HepG2 (cell line): ENCODE data around the gene HRH3. TPM values are rescaled to one million over a fixed set of nuclear protein-coding genes. Genes with fewer than 3 reads are reported as not detected.

Experiments used
- ATAC-seq: fragments of 200-7000 bp; cut with Tn5 transposase; 3 replicates; pipeline ENCODE4 v1.9.1; 2020; ENCODE audit warnings: mild to moderate bottlenecking, moderate library complexity
- BruUV-seq: library from RNA; stranded (reverse); fragments of 400-500 nt; replicated peaks from 2 replicates; lab custom pipeline; 2021; lab: Mats Ljungman, UMichigan
- CTCF ChIA-PET: fragments of 300-600 bp; formaldehyde crosslinking; extraction: SDS; loops from one replicate; lab custom pipeline; 2021; ENCODE audit warnings: low total read pairs, inconsistent platforms, low intra/inter-chr PET ratio; lab: Yijun Ruan, JAX
- POLR2A ChIA-PET: fragments of 350-600 bp; sonication (Branson Sonifier 250); formaldehyde crosslinking; loops from one replicate; lab custom pipeline; 2020; ENCODE audit warnings: antibody characterized with exemption, inconsistent platforms; lab: Yijun Ruan, JAX
- DNase-seq: peaks from one replicate; pipeline ENCODE4 v3.0.0-alpha.2; 2015; ENCODE audit warnings: low spot score
- FAIRE-seq: peaks from 3 replicates; lab custom pipeline; 2011; peaks lifted over from hg19 to GRCh38; lab: Jason Lieb, UNC
- H2AFZ ChIP-seq: one replicate; pipeline ENCODE4 v1.6.1; 2011; ENCODE audit warnings: low read length, inconsistent platforms
- H3K27ac ChIP-seq: fragments of 300-600 bp; 3 replicates; pipeline ENCODE4 v1.8.0; 2011; ENCODE audit warnings: mixed run types, mild to moderate bottlenecking, mixed read lengths, low read length, inconsistent platforms; ENCODE audit not compliant: insufficient read depth; ENCODE audit errors: extremely low read length
- H3K27me3 ChIP-seq, 2 experiments: fragments of 200-600 bp in 1 of 2; 2 replicates in 1 of 2; 3 replicates in 1 of 2; pipeline versions ENCODE4 v1.6.0 to v1.8.0; 2011; ENCODE audit warnings: low read length in 2 of 2, mild to moderate bottlenecking in 2 of 2, moderate library complexity in 2 of 2, inconsistent platforms in 1 of 2; ENCODE audit not compliant: insufficient read depth in 2 of 2, control insufficient read depth in 1 of 2
- H3K36me3 ChIP-seq, 2 experiments: fragments of 200-600 bp in 1 of 2; replicated peaks in 1 of 2; 2 replicates in 1 of 2; 3 replicates in 1 of 2; pipeline versions ENCODE4 v1.5.1 to v1.8.0; 2011; ENCODE audit warnings: low read length in 2 of 2, inconsistent platforms in 1 of 2; ENCODE audit not compliant: insufficient read depth in 2 of 2, control insufficient read depth in 1 of 2
- H3K4me1 ChIP-seq: 2 replicates; pipeline ENCODE4 v1.5.1; 2012; ENCODE audit warnings: low read length, inconsistent platforms; ENCODE audit not compliant: insufficient read depth
- H3K4me2 ChIP-seq: 2 replicates; pipeline ENCODE4 v1.6.0; 2011; ENCODE audit warnings: low read depth, low read length, inconsistent platforms
- H3K4me3 ChIP-seq, 3 experiments: fragments of 200-600 bp in 1 of 3; sonication (generic), shearing (Covaris generic) in 1 of 3; replicated peaks in 1 of 3; 2 replicates each; pipeline ENCODE4 v1.5.1; 2011 to 2016; ENCODE audit warnings: low read length in 3 of 3, inconsistent platforms in 2 of 3, low read depth in 2 of 3, mild to moderate bottlenecking in 2 of 3, control low read depth in 1 of 3, mixed read lengths in 1 of 3; ENCODE audit not compliant: insufficient read depth in 1 of 3
- H3K79me2 ChIP-seq: one replicate; pipeline ENCODE4 v1.6.1; 2011; ENCODE audit warnings: low read length, inconsistent platforms; ENCODE audit not compliant: insufficient read depth
- H3K9ac ChIP-seq: 2 replicates; pipeline ENCODE4 v1.6.0; 2011; ENCODE audit warnings: mild to moderate bottlenecking, low read depth, low read length, inconsistent platforms; ENCODE audit not compliant: insufficient read depth
- H3K9me3 ChIP-seq: 2 replicates; pipeline ENCODE4 v1.5.1; 2012; ENCODE audit warnings: mild to moderate bottlenecking, low read length
- H4K20me1 ChIP-seq: 2 replicates; pipeline ENCODE4 v1.6.0; 2011; ENCODE audit warnings: inconsistent platforms, mild to moderate bottlenecking, low read length, moderate library complexity; ENCODE audit not compliant: insufficient read depth
- GABPA ChIP-seq, 2 experiments: IDR thresholded peaks; 2 replicates each; pipeline ENCODE4 v1.6.1; 2011 to 2016; ENCODE audit warnings: low read depth in 2 of 2, low read length in 1 of 2, missing biosample characterization in 1 of 2, missing genetic modification characterization in 1 of 2
- MTA3 ChIP-seq: sonication (generic); formaldehyde crosslinking; IDR thresholded peaks from 2 replicates; pipeline ENCODE4 v1.4.0; 2020; ENCODE audit warnings: missing genetic modification reagents
- POLR2G ChIP-seq: fragments of 200-400 bp; formaldehyde crosslinking; IDR thresholded peaks from 2 replicates; pipeline ENCODE4 v1.6.1; 2018; ENCODE audit warnings: mild to moderate bottlenecking, low read depth, low read length, moderate library complexity
- ZBTB7A ChIP-seq: sonication (generic); formaldehyde crosslinking; IDR thresholded peaks from 2 replicates; pipeline ENCODE4 v1.8.0; 2022; ENCODE audit warnings: mild to moderate bottlenecking, missing genetic modification reagents
- ZNF18 ChIP-seq: sonication (generic); formaldehyde crosslinking; IDR thresholded peaks from 2 replicates; pipeline ENCODE4 v1.8.0; 2022; ENCODE audit warnings: mild to moderate bottlenecking, missing genetic modification reagents; ENCODE audit not compliant: insufficient replicate concordance
- ZNF468 ChIP-seq: sonication (generic); formaldehyde crosslinking; IDR thresholded peaks from 2 replicates; pipeline ENCODE4 v1.8.0; 2022; ENCODE audit warnings: mild to moderate bottlenecking, moderate library complexity, missing genetic modification reagents
- WGBS: methylation state at CpG from one replicate; pipeline ENCODE4 v1.1.6; 2017; ENCODE audit warnings: low lambda C conversion rate; 5-methylcytosine and 5-hydroxymethylcytosine counted together
- in situ Hi-C: cut with HindIII; loops from 2 replicates; pipeline ENCODE4 v1.10.0; 2017; ENCODE audit warnings: low pct_unique_long_range_greater_than_20kb; ENCODE audit not compliant: extremely low pct_ligation_motif_present
- intact Hi-C: fragments of 100-400 bp; cut with micrococcal nuclease; formaldehyde crosslinking; loops from one replicate; pipeline ENCODE4 v1.10.0; 2022; ENCODE audit not compliant: unreplicated experiment
- polyA plus RNA-seq, 8 experiments: library from polyadenylated mRNA; depleted of rRNA in 3 of 8; stranded (reverse) in 7 of 8; unstranded in 1 of 8; fragments of >200 nt; fragmentation: Illumina TruSeq in 4 of 8; extraction: Trizol in 4 of 8; gene quantifications; 2 replicates each; pipeline versions ENCODE4 v1.2.1 to v1.2.3, GENCODE V29; 2011 to 2016; ENCODE audit warnings: low read depth in 4 of 8, missing spikeins in 1 of 8, mixed read lengths in 1 of 8; ENCODE audit not compliant: insufficient read depth in 1 of 8
- total RNA-seq, 5 experiments: library from RNA; depleted of rRNA; stranded (reverse); fragments of >200 nt; fragmentation: Illumina TruSeq; extraction: Trizol; gene quantifications; 2 replicates each; pipeline ENCODE4 v1.2.3, GENCODE V29; 2016; ENCODE audit warnings: low read depth in 1 of 5

The HRH3 gene
- total and polyA plus RNA-seq, 2 of the 13 experiments (the other 11 are each of a cell fraction or from before 2014, with no cell fraction given), result 0.18 TPM; not detected in 1

DNA sequence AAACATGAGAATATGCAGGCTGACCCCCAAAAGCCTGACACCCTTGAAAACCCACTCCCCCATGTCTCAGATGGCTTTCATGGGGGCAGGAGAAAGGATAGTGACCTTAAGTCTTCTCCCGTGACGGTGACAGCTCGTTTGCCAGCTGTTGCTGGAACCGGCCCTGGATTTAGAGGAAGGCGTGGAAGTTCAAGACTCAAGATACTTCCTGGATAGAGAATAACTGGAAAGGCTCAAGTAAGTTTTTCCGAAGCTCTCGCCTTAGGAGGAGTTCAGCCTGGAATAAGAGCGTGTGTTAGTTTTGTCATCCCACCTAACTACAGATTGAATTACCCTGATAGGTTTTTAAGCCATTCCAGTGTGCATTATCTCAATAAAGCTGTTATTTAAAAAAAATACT is 48.8 kb downstream of the HRH3 start:
- H3K4me3 ChIP-seq, result no peak overlapping the region
- no peaks in the 10 kb centered on the region for H3K27me3 ChIP-seq
- POLR2A ChIA-PET, result no interaction called here
- no peaks in the 10 kb centered on the region for H3K9me3 ChIP-seq
- no TSS peak for BruUV-seq
- no peak overlapping the region for H3K9ac ChIP-seq
- FAIRE-seq (no peak), ATAC-seq (no peak), DNase-seq (no peak)
- in situ Hi-C loops, result no loop called here
- CTCF ChIA-PET, result no interaction called here
- intact Hi-C loops, result no loop called here
- TF ChIP-seq GABPA (IDR thresholded peaks at IDR 0.05; ENCODE audit: low read depth, low read length) (no peak), GABPA (CRISPR knock-in tag; IDR thresholded peaks at IDR 0.05; ENCODE audit: low read depth) (no peak), ZNF18 (CRISPR knock-in tag) (no peak), MTA3 (CRISPR knock-in tag) (no peak), ZNF468 (CRISPR knock-in tag) (no peak)
- H3K4me2 ChIP-seq, result no peak overlapping the region
- H2AFZ ChIP-seq, result no peak overlapping the region
- H3K79me2 ChIP-seq, result no peaks in the 10 kb centered on the region
- no peaks in the 10 kb centered on the region for H4K20me1 ChIP-seq
- H3K27ac ChIP-seq, result no peak overlapping the region
- peaks cover 32 to 65% of the 10 kb centered on the region in 2 experiments for H3K36me3 ChIP-seq
- 96% methylated on average over 8 of the region's 8 CpGs for WGBS
- no peaks in the 10 kb centered on the region for H3K4me1 ChIP-seq

DNA sequence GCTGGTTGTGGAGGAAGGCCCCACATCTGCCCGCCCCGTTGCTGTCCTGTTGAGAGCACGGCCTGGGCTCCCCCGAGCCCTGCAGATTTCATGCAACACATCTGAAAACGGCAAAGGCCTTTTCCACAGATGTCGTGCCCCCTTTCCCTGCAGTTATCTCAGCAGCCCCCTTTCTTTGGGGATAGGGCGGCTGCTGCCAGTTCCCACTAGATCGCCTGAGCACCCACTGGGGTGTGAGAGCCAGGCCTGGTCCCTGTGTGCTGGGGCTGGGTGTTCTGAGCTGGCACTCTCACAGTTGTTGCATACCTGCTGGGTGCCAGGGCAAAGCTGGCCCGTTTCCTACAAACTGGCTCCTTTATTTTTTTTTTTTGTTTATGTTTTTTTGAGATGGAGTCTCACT is 49.5 kb downstream of the HRH3 start:
- in situ Hi-C loops (no loop called here), intact Hi-C loops (no loop called here)
- no peak overlapping the region for H3K27ac ChIP-seq
- H2AFZ ChIP-seq, result no peak overlapping the region
- no peak overlapping the region for H3K4me3 ChIP-seq
- no TSS peak for BruUV-seq
- no peak overlapping the region for H3K4me2 ChIP-seq
- no peaks in the 10 kb centered on the region for H3K4me1 ChIP-seq
- no peak overlapping the region for H3K9ac ChIP-seq
- no peaks in the 10 kb centered on the region for H3K9me3 ChIP-seq
- no peaks in the 10 kb centered on the region for H4K20me1 ChIP-seq
- H3K27me3 ChIP-seq, result no peaks in the 10 kb centered on the region
- no peaks in the 10 kb centered on the region for H3K79me2 ChIP-seq
- CTCF ChIA-PET, result no interaction called here
- ATAC-seq, result no peak
- peaks cover 38 to 65% of the 10 kb centered on the region in 2 experiments for H3K36me3 ChIP-seq
- no peak for FAIRE-seq
- POLR2A ChIA-PET, result no interaction called here
- 0 out of 2 replicates have a peak, but pooled peaks have one; percentile 6 for TF ChIP-seq POLR2G
- TF ChIP-seq ZBTB7A (CRISPR knock-in tag), result no peak
- WGBS, result 97% methylated on average over 9 of the region's 9 CpGs
- no peak for DNase-seq
